Left lung (tissue), 10 donors: ENCODE measurements around the gene C8A. TPM values are rescaled to one million over a fixed set of nuclear protein-coding genes. Genes with fewer than 3 reads are reported as not detected.

ENCODE experiments used
- ATAC-seq: fragments of 200-7000 bp; cut with Tn5 transposase; one replicate; pipeline ENCODE4 v1.9.1; 2020; ENCODE audit warnings: moderate library complexity
- DNase-seq, 4 donors: peaks; one replicate each; pipeline ENCODE4 v3.0.0-alpha.2; 2013 to 2020
- H3K27ac ChIP-seq, 2 donors: fragments of 200-600 bp; sonication (generic) in 1 of 2; one replicate each; pipeline versions ENCODE4 v1.5.0 to v1.8.0; 2020 to 2021
- H3K27me3 ChIP-seq, 2 donors: fragments of 200-600 bp; sonication (generic) in 1 of 2; one replicate each; pipeline versions ENCODE4 v1.5.0 to v1.8.0; 2020 to 2021
- H3K36me3 ChIP-seq, 2 donors: fragments of 200-600 bp; sonication (generic) in 1 of 2; one replicate each; pipeline versions ENCODE4 v1.5.0 to v1.8.0; 2020 to 2021
- H3K4me1 ChIP-seq, 2 donors: fragments of 200-600 bp; one replicate each; pipeline ENCODE4 v1.8.0; 2021
- H3K4me3 ChIP-seq, 2 donors: fragments of 200-600 bp; sonication (generic) in 1 of 2; one replicate each; pipeline versions ENCODE4 v1.5.0 to v1.8.0; 2020 to 2021; ENCODE audit warnings: mild to moderate bottlenecking in 1 of 2
- H3K9me3 ChIP-seq, 2 donors: fragments of 200-600 bp; sonication (generic) in 1 of 2; one replicate each; pipeline versions ENCODE4 v1.5.0 to v1.8.0; 2020 to 2021
- CTCF ChIP-seq, 2 donors: fragments of 200-600 bp; sonication (generic) in 1 of 2; IDR thresholded peaks; one replicate each; pipeline versions ENCODE4 v1.5.0 to v1.8.0; 2021; ENCODE audit warnings: antibody characterized with exemption in 2 of 2
- intact Hi-C, 2 donors: fragments of 100-400 bp; cut with DNase I; formaldehyde crosslinking; loops; one replicate each; pipeline versions ENCODE4 v1.11.2 to v1.14.2; 2022
- polyA plus RNA-seq, 6 donors: library from polyadenylated mRNA; unstranded; fragments of 120-200 nt; gene quantifications; one replicate each; pipeline ENCODE4 v1.2.1, GENCODE V29; 2013; ENCODE audit not compliant: insufficient read length in 6 of 6
- total RNA-seq, 2 donors: library from RNA; stranded (reverse); fragmentation: NEBNext Ultra II Directional; extraction: Animal tissue kit (Norgen Biotek cat#: 25700); gene quantifications; one replicate each; pipeline ENCODE4 v1.2.1, GENCODE V29; 2021
- donor health status: DM: no; HTN: yes; CAD: no.
- donor health status: DM: no; HTN: no; CAD: no.

Gene C8A
- total and polyA plus RNA-seq, 8 donors = 0.09 TPM; not detected in 7

GRCh38 chr1:56855190-56855589 lies 593 bp downstream of the C8A start:
- intact Hi-C loops = no loop called here
- H3K4me1 ChIP-seq = no peaks in the 10 kb centered on the region
- no peaks in the 10 kb centered on the region for H3K36me3 ChIP-seq
- ATAC-seq (no peak), DNase-seq (no peak)
- H3K4me3 ChIP-seq = no peak overlapping the region
- no peak overlapping the region for H3K27ac ChIP-seq
- H3K27me3 ChIP-seq = no peaks in the 10 kb centered on the region
- H3K9me3 ChIP-seq = no peaks in the 10 kb centered on the region
- TF ChIP-seq CTCF (IDR thresholded peaks at IDR 0.05) = no peak

- intact Hi-C loops = no loop called here
- H3K4me3 ChIP-seq = no peak overlapping the region
- no peaks in the 10 kb centered on the region for H3K4me1 ChIP-seq
- no peak for TF ChIP-seq CTCF (IDR thresholded peaks at IDR 0.05)
- no peaks in the 10 kb centered on the region for H3K9me3 ChIP-seq
- H3K27me3 ChIP-seq = no peaks in the 10 kb centered on the region
- ATAC-seq (no peak), DNase-seq (no peak)
- no peak overlapping the region for H3K27ac ChIP-seq
- no peaks in the 10 kb centered on the region for H3K36me3 ChIP-seq
Observed at GRCh38 chr1:56856186-56856585, 1.6 kb downstream of the C8A start.

- Histone ChIP-seq H3K4me3 (no peak overlapping the region), H3K27me3 (no peaks in the 10 kb centered on the region), H3K4me1 (no peaks in the 10 kb centered on the region), H3K9me3 (no peaks in the 10 kb centered on the region), H3K27ac (no peak overlapping the region), H3K36me3 (no peaks in the 10 kb centered on the region)
- TF ChIP-seq CTCF (IDR thresholded peaks at IDR 0.05) = no peak
- ATAC-seq (no peak), DNase-seq (no peak)
- intact Hi-C loops = no loop called here
Observed at GRCh38 chr1:56859287-56859686, 4.7 kb downstream of the C8A start.

GRCh38 chr1:56863265-56863992 lies 8.8 kb downstream of the C8A start:
- H3K4me3 ChIP-seq = no peak overlapping the region

GRCh38 chr1:56864430-56864829 lies 9.8 kb downstream of the C8A start:
- H3K36me3 ChIP-seq = no peaks in the 10 kb centered on the region
- H3K27ac ChIP-seq = no peak overlapping the region
- H3K27me3 ChIP-seq = no peaks in the 10 kb centered on the region
- H3K9me3 ChIP-seq = no peaks in the 10 kb centered on the region
- H3K4me3 ChIP-seq = no peak overlapping the region
- no peak for TF ChIP-seq CTCF (IDR thresholded peaks at IDR 0.05)
- intact Hi-C loops = no loop called here
- DNase-seq (no peak), ATAC-seq (no peak)
- no peaks in the 10 kb centered on the region for H3K4me1 ChIP-seq

More at GRCh38 chr1:56863265-56863992, 8.8 kb downstream of the C8A start:
- no peaks in the 10 kb centered on the region for H3K4me1 ChIP-seq
- H3K27ac ChIP-seq = no peak overlapping the region
- intact Hi-C loops = no loop called here
- ATAC-seq (no peak), DNase-seq (no peak)
- no peaks in the 10 kb centered on the region for H3K36me3 ChIP-seq
- no peaks in the 10 kb centered on the region for H3K27me3 ChIP-seq
- TF ChIP-seq CTCF (IDR thresholded peaks at IDR 0.05) = no peak
- no peaks in the 10 kb centered on the region for H3K9me3 ChIP-seq
